HG02943 (cell line): ENCODE results near the gene MUC4.
"Not testable (repeated sequence)": the region's sequence is repeated elsewhere in the genome, so short reads cannot be mapped to it uniquely, and the experiment has no call there.

Source experiments
- ATAC-seq: cut with Tn5 transposase; IDR thresholded peaks from one replicate; pipeline ENCODE4 v1.9.1; 2021; ENCODE audit warnings: mild to moderate bottlenecking, low read depth, moderate library complexity; ENCODE audit not compliant: unreplicated experiment

The MUC4 gene

GRCh38 chr3:195794708-195795107 is 17.0 kb downstream of the MUC4 start:
- no peak for ATAC-seq

GRCh38 chr3:195792621-195793020 is 19.1 kb downstream of the MUC4 start:
- not testable (repeated sequence) for ATAC-seq

DNA sequence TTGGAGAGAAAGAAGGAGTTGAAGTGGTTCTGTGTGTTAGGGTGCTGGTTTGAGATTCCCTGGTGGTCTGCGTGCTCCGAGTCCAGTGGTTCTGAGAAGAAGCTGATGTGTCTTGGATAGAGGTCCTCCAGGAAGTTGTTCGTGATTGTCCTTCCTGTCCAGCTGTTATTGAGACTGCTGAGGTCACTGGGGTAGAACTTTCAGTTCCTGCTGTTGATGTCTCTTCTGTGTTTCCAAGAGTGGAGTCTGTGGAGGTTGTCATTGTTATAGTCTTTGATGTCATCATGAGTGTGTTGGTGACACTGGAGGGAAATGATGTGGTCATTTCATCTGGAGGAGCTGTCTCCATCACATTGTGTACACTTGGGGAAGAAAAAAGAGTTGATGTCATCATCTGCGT is 20.8 kb downstream of the MUC4 start:
- no peak for ATAC-seq

- no peak for ATAC-seq
Measured at GRCh38 chr3:195788711-195789581, 22.8 kb downstream of the MUC4 start.

DNA sequence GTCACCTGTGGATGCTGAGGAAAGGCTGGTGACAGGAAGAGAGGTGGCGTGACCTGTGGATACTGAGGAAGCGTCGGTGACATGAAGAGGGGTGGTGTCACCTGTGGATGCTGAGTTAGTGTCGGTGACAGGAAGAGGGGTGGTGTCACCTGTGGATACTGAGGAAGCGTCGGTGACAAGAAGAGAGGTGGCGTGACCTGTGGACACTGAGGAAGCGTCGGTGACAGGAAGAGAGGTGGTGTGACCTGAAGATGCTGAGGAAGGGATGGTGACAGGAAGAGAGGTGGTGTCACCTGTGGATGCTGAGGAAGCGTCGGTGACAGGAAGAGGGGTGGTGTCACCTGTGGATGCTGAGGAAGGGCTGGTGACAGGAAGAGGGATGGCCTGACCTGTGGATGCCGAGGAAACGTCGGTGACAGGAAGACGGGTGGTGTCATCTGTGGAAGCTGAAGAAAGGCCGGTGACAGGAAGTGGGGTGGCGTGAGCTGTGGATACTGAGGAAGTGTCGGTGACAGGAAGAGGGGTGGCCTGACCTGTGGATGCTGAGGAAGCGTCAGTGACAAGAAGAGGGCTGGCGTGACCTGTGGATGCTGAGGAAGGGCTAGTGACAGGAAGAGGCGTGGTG is 25.8 kb downstream of the MUC4 start:
- ATAC-seq: not testable (repeated sequence)

- not testable (repeated sequence) for ATAC-seq
Measured at GRCh38 chr3:195784031-195784430, 27.7 kb downstream of the MUC4 start.

DNA sequence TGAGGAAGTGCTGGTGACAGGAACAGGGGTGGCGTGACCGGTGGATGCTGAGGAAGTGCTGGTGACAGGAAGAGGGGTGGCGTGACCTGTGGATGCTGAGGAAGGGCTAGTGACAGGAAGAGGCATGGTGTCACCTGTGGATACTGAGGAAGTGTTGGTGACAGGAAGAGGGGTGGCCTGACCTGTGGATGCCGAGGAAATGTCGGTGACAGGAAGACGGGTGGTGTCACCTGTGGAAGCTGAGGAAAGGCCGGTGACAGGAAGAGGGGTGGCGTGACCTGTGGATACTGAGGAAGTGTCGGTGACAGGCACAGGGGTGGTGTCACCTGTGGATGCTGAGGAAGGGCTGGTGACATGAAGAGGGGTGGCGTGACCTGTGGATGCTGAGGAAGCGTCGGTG is 30.5 kb downstream of the MUC4 start:
- not testable (repeated sequence) for ATAC-seq

GRCh38 chr3:195777975-195778374 is 33.8 kb downstream of the MUC4 start:
- no peak for ATAC-seq

- no peak for ATAC-seq
Measured at GRCh38 chr3:195774917-195775316, 36.8 kb downstream of the MUC4 start.

DNA sequence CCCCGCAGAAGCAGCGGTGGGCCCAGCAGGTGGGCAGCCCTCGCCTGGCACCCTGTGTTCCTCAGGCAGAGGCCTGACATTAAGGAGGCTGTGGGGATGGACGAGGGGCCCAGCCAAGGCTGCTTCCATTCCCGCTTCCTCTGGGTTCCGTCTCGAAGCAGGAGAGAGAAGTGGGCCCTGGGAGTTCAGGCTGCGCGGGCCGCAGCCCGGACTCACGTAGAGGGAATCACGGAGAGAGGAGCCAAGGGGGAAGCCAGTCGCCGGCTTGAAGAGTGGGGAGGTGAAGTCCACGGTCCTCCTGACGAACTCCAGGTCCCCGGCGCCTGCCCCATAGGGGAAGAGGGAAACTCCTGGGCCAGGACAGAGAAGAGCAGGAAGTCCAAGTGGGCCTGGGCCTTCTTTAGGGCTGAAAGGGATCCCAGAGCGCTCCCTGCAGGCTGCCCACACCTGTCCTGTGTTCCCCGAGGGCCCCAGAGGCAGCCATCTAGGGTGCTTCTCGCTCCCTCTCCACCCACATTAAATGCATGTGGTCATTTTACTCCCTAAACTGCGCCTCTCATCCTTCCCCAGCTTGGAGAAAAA is 37.7 kb downstream of the MUC4 start:
- ATAC-seq: no peak

DNA sequence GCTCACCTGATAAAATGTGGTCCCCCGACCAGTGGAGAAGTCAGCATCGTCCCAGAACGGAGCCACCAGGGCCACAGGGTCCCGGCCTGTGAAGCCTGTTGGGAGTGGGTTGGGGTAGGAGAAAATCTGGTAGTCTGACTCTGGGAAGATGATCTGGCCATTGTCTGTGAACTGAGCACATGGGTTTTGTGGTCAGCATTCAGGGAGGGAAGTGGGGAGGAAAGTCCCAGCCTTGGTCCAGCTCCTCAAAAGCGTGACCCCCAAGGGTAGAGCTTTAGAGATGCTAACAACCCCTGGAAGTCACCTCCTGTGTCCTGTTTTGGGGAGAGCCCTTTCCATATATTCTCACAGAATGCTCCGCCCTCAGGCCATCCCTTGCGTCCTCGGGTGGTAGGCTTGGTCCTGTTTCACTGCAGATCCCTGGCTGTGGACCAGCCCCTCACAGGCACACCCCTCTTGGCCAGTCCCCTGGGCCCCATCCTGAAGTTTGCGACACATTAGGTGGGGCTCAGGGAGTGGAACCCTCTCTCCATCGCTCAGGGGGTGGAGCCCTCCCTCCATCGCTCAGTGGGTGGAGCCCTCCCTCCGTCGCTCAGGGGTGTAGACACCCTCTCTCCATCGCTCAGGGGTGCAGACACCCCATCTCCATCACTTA is 40.0 kb downstream of the MUC4 start:
- no peak for ATAC-seq

DNA sequence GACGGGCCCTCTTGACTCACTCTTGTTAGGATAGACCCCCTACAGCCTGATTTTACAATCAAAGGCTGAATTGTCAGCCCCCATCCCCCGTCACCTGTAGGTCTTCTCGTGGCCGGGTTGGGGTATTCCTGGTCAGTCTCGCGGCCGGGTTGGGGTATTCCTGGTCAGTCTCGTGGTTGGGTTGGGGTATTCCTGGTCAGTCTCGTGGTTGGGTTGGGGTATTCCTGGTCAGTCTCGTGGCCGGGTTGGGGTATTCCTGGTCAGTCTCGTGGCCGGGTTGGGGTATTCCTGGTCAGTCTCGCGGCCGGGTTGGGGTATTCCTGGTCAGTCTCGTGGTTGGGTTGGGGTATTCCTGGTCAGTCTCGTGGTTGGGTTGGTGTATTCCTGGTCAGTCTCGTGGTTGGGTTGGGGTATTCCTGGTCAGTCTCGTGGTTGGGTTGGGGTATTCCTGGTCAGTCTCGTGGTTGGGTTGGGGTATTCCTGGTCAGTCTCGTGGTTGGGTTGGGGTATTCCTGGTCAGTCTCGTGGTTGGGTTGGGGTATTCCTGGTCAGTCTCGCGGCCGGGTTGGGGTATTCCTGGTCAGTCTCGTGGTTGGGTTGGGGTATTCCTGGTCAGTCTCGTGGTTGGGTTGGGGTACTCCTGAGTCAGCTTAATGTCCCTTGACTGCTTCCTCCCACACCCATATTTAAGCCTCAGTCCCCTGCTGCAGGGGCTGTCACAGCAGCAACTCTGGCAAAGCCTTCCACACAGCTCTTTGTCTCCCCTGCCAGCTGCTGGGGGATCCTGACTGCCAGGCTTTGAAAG is 40.7 kb downstream of the MUC4 start:
- not testable (repeated sequence) for ATAC-seq

GRCh38 chr3:195770081-195770840 is 41.5 kb downstream of the MUC4 start:
- ATAC-seq: no peak

DNA sequence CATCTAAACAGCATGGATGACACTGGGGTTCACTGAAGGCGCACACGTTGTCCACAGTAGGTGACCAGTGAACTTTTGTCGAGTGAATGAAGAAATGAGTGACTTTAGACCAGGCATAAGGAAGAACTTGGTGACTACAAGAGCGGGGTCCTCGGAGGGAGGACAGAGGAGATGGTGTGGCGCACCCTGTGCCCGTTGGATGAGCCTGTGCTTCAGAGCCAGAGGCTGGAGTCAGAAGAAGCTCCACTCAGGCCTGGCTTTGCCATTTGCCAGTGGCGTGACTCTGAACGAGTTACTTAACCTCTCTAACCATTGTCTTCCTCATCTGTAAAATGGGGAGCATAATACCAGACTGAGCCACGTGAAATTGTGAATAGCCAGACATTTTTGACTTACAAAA is 42.2 kb downstream of the MUC4 start:
- no peak for ATAC-seq

DNA sequence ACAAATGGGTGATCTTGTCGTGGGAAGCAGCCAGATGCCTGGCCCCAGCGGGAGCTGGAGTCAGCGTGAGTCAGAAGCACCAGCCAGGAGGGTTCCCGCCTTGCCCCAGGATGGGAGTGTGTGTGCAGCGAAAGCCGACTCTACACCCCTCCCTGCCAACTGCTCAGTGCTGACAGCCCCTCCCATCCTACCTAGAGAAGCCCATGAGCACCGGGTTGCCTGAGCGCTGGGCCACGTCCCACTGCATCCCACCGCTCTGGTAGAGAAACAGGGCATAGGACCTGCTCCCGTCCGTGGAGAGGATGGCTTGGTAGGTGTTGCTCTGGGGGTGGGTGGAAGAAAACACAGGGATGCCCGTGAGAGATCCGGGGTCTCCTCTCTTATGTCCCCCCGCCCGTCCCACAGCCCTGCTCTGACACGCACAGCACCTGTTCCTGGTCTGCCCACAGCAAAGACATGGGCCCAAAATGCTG is 42.9 kb downstream of the MUC4 start:
- no peak for ATAC-seq

DNA sequence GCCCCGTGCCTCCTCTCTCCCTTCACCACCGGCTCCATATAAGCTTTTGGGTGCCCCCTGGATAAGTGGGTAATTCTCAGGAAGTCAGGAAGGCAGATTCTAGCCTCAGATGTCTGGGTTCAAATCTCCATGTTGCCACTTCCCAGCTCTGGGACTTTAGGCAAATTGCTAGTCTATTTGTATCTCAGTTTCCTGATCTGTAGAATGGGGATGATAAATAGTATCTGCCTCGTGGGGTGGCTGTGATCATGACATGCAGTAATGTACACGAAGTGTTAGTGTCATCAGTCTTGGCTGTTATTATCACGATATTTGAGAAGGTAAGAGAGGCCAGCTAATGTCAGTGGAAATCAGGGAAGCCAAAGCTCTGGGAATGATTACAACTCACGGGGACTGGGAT is 43.3 kb downstream of the MUC4 start:
- ATAC-seq: no peak

DNA sequence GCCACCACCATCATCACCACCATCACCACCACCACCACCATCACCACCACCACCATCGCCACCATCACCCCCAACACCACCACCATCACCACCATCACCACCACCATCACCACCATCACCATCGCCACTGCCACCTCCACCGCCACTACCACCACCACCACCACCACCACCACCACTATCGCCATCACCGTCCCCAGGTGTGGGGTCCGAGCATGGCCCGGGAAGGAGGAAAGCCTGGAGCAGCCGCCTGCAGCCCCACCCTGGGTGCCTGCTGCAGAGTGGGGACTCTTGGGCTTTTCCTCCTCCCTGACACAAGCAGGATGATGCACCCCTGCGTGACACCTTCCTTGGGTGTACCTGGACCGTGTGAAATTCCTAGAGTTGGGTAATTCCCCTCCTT is 43.9 kb downstream of the MUC4 start:
- ATAC-seq: no peak

DNA sequence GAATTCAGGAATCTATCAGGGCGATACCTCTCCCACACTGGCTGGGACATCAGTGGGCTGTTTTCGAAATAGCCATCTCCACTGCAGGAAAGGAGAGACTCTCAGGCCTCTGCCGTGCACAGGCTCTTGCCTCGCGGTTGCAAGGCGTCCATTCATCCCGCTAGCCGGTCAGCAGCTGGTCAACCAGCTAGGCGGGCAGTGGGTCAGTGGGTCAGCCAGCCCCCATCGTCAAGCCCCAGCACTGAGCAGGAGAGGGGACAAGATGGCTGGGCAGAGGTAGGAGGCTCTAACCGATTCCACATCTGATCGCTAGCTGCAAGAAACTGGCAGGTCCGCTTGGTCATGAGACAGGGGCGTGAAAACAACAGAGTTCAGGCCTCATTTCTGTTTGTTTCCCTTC is 45.1 kb downstream of the MUC4 start:
- ATAC-seq: no peak

GRCh38 chr3:195764961-195765706 is 46.6 kb downstream of the MUC4 start:
- no peak for ATAC-seq
